HL-60 (cell line): Measurements from ENCODE around the gene SLC6A6.

Source experiments
- DNase-seq, 2 experiments: peaks; one replicate each; pipeline ENCODE4 v3.0.0-alpha.2; 2010 to 2020; ENCODE audit warnings: low read depth in 1 of 2, low spot score in 1 of 2
- H3K27ac ChIP-seq: fragments of 250-450 bp; sonication (Bioruptor Pico); replicated peaks from 2 replicates; pipeline ENCODE4 v1.5.1; 2020; ENCODE audit warnings: mild to moderate bottlenecking, moderate library complexity
- H3K27me3 ChIP-seq: fragments of 250-450 bp; sonication (Bioruptor Pico); 2 replicates; pipeline ENCODE4 v1.5.1; 2021; ENCODE audit warnings: mild to moderate bottlenecking, moderate library complexity; ENCODE audit not compliant: insufficient read depth, poor library complexity, severe bottlenecking
- H3K4me3 ChIP-seq: replicated peaks from 2 replicates; pipeline ENCODE4 v1.5.1; 2011; ENCODE audit warnings: mild to moderate bottlenecking, control low read depth, low read length; ENCODE audit not compliant: insufficient read depth
- CTCF ChIP-seq: IDR thresholded peaks from one replicate; pipeline ENCODE4 v1.5.1; 2011; ENCODE audit warnings: low read length, control low read depth, inconsistent platforms; ENCODE audit not compliant: insufficient read depth
- GABPA ChIP-seq: IDR thresholded peaks from 2 replicates; pipeline ENCODE4 v1.6.1; 2012; ENCODE audit warnings: low read depth
- POLR2AphosphoS5 ChIP-seq: IDR thresholded peaks from 2 replicates; pipeline ENCODE4 v1.6.1; 2012; ENCODE audit warnings: low read depth
- REST ChIP-seq: IDR thresholded peaks from 2 replicates; pipeline ENCODE4 v1.6.1; 2012; ENCODE audit warnings: low read depth; ENCODE audit not compliant: insufficient replicate concordance
- SPI1 ChIP-seq: IDR thresholded peaks from 2 replicates; pipeline ENCODE4 v1.6.1; 2012; ENCODE audit warnings: low read depth, mild to moderate bottlenecking, borderline replicate concordance

The SLC6A6 gene

GRCh38 chr3:14520149-14520548, 117.7 kb downstream of the SLC6A6 start:
- Histone ChIP-seq H3K27me3 (peaks cover 5% of the 10 kb centered on the region), H3K27ac (no peak overlapping the region), H3K4me3 (no peak overlapping the region)
- DNase-seq = no peak
- TF ChIP-seq GABPA (no peak), POLR2AphosphoS5 (no peak), SPI1 (no peak), REST (no peak), CTCF (no peak)

GRCh38 chr3:14520967-14521366, 118.6 kb downstream of the SLC6A6 start:
- DNase-seq = no peak
- H3K27me3 ChIP-seq = peaks cover 5% of the 10 kb centered on the region
- H3K4me3 ChIP-seq = no peak overlapping the region
- H3K27ac ChIP-seq = no peak overlapping the region
- TF ChIP-seq SPI1 (no peak), REST (no peak), POLR2AphosphoS5 (no peak), GABPA (no peak), CTCF (no peak)

- peaks cover 5% of the 10 kb centered on the region for H3K27me3 ChIP-seq
- no peak overlapping the region for H3K27ac ChIP-seq
- H3K4me3 ChIP-seq = no peak overlapping the region
- DNase-seq = no peak
- TF ChIP-seq REST (no peak), GABPA (no peak), SPI1 (no peak), POLR2AphosphoS5 (no peak), CTCF (no peak)
These were observed 119.2 kb downstream of the SLC6A6 start for GRCh38 chr3:14521611-14522010.
